ENCODE measurements around the gene RASA4B.

DNA sequence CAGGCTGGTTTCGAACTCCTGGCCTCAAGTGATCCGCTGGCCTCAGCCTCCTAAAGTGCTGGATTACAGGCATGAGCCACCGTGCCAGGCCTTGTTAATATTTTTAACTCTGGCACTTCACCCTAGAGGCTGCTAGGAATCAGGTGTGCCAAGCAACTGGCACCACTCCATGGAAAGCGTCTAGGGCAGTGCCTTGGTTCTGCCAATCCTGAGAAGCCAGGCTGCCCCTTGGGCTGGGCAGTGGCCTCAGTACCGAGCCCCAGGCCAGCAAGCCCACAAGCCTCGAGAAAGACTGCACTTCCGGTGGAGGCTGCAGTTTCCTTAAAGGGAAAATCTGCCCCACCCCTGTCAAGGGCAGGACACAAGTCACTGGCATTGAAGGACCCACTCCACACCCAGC lies 64.3 kb downstream of the RASA4B start:
- no peak for TF ChIP-seq POLR2AphosphoS5 (IDR thresholded peaks at IDR 0.05; ENCODE audit: low read depth)
- TF ChIP-seq, protein P1, sequence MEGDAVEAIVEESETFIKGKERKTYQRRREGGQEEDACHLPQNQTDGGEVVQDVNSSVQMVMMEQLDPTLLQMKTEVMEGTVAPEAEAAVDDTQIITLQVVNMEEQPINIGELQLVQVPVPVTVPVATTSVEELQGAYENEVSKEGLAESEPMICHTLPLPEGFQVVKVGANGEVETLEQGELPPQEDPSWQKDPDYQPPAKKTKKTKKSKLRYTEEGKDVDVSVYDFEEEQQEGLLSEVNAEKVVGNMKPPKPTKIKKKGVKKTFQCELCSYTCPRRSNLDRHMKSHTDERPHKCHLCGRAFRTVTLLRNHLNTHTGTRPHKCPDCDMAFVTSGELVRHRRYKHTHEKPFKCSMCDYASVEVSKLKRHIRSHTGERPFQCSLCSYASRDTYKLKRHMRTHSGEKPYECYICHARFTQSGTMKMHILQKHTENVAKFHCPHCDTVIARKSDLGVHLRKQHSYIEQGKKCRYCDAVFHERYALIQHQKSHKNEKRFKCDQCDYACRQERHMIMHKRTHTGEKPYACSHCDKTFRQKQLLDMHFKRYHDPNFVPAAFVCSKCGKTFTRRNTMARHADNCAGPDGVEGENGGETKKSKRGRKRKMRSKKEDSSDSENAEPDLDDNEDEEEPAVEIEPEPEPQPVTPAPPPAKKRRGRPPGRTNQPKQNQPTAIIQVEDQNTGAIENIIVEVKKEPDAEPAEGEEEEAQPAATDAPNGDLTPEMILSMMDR (IDR thresholded peaks at IDR 0.05; ENCODE audit: insufficient read depth, low read length) = no peak
- TF ChIP-seq, protein P2, sequence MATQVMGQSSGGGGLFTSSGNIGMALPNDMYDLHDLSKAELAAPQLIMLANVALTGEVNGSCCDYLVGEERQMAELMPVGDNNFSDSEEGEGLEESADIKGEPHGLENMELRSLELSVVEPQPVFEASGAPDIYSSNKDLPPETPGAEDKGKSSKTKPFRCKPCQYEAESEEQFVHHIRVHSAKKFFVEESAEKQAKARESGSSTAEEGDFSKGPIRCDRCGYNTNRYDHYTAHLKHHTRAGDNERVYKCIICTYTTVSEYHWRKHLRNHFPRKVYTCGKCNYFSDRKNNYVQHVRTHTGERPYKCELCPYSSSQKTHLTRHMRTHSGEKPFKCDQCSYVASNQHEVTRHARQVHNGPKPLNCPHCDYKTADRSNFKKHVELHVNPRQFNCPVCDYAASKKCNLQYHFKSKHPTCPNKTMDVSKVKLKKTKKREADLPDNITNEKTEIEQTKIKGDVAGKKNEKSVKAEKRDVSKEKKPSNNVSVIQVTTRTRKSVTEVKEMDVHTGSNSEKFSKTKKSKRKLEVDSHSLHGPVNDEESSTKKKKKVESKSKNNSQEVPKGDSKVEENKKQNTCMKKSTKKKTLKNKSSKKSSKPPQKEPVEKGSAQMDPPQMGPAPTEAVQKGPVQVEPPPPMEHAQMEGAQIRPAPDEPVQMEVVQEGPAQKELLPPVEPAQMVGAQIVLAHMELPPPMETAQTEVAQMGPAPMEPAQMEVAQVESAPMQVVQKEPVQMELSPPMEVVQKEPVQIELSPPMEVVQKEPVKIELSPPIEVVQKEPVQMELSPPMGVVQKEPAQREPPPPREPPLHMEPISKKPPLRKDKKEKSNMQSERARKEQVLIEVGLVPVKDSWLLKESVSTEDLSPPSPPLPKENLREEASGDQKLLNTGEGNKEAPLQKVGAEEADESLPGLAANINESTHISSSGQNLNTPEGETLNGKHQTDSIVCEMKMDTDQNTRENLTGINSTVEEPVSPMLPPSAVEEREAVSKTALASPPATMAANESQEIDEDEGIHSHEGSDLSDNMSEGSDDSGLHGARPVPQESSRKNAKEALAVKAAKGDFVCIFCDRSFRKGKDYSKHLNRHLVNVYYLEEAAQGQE (IDR thresholded peaks at IDR 0.05; ENCODE audit: insufficient replicate concordance, low read depth) = no peak

Data from HL-60 (cell line).